Kidney (tissue), 14 donors: ENCODE data around the gene LEMD1. TPM values are rescaled to one million over a fixed set of nuclear protein-coding genes. Genes with fewer than 3 reads are reported as not detected.

Source experiments
- DNase-seq, 5 donors: peaks; one replicate each; pipeline ENCODE4 v3.0.0-alpha.2; 2013 to 2020
- FAIRE-seq: peaks from 2 replicates; lab custom pipeline; 2012; peaks lifted over from hg19 to GRCh38; lab: Jason Lieb, UNC
- H3K27ac ChIP-seq, 2 donors: one replicate each; pipeline ENCODE4 v1.7.0; 2013; ENCODE audit warnings: low read depth in 2 of 2, low read length in 2 of 2, inconsistent platforms in 1 of 2
- H3K27me3 ChIP-seq: one replicate; pipeline ENCODE4 v1.7.1; 2013; ENCODE audit warnings: low read length, inconsistent platforms; ENCODE audit not compliant: control insufficient read depth, insufficient read depth
- H3K36me3 ChIP-seq, 3 donors: one replicate each; pipeline versions ENCODE4 v1.7.0 to v1.7.1; 2013; ENCODE audit warnings: low read length in 3 of 3, control low read depth in 1 of 3, inconsistent platforms in 1 of 3; ENCODE audit not compliant: insufficient read depth in 3 of 3, control insufficient read depth in 2 of 3
- H3K4me1 ChIP-seq, 3 donors: one replicate each; pipeline versions ENCODE4 v1.7.0 to v1.7.1; 2013; ENCODE audit warnings: low read length in 3 of 3, inconsistent platforms in 1 of 3, low read depth in 1 of 3; ENCODE audit not compliant: control insufficient read depth in 2 of 3, insufficient read depth in 2 of 3
- H3K4me3 ChIP-seq, 3 donors: one replicate each; pipeline versions ENCODE4 v1.7.0 to v1.8.1; 2013; ENCODE audit warnings: low read length in 3 of 3, control low read depth in 1 of 3, inconsistent platforms in 1 of 3
- H3K9ac ChIP-seq, 3 donors: one replicate each; pipeline versions ENCODE4 v1.7.0 to v1.7.1; 2013; ENCODE audit warnings: low read length in 3 of 3, control low read depth in 1 of 3, inconsistent platforms in 1 of 3
- H3K9me3 ChIP-seq, 3 donors: one replicate each; pipeline versions ENCODE4 v1.7.0 to v1.7.1; 2013; ENCODE audit warnings: low read length in 3 of 3, control low read depth in 1 of 3, inconsistent platforms in 1 of 3; ENCODE audit not compliant: control insufficient read depth in 2 of 3, insufficient read depth in 1 of 3
- intact Hi-C: fragments of 100-400 bp; cut with DNase I; formaldehyde crosslinking; loops from one replicate; pipeline ENCODE4 v1.11.1; 2022
- polyA plus RNA-seq: library from polyadenylated mRNA; stranded (reverse); fragments of 350-450 nt; fragmentation: Illumina TruSeq; extraction: RNeasy Lipid Tissue Mini Kit (QIAGEN cat#74804); gene quantifications from one replicate; pipeline ENCODE4 v1.2.3, GENCODE V29; 2014; ENCODE audit warnings: low read depth, low replicate concordance; ENCODE audit not compliant: insufficient read depth
- total RNA-seq: library from RNA; stranded (reverse); fragmentation: NEBNext Ultra II Directional; extraction: Animal tissue kit (Norgen Biotek cat#: 25700); gene quantifications from one replicate; pipeline ENCODE4 v1.2.1, GENCODE V29; 2021
- TF ChIP-seq, protein P1 (sequence below): IDR thresholded peaks from 3 replicates; pipeline ENCODE4 v1.5.1; 2012; ENCODE audit warnings: mild to moderate bottlenecking, moderate library complexity, borderline replicate concordance; ENCODE audit not compliant: insufficient read depth; ENCODE audit errors: extremely low read depth
- donor health status: control.
- donor health status: control.
- donor health status: control.
- donor health status: control.
- donor health status: control.
- donor health status: DM: yes; HTN: yes; CAD: no.
- donor health status: Normal renal cell carcinoma (clear cell type).

Gene LEMD1
- total and polyA plus RNA-seq, 2 donors from 2014 or later = 6.5 TPM; not detected in 1

DNA sequence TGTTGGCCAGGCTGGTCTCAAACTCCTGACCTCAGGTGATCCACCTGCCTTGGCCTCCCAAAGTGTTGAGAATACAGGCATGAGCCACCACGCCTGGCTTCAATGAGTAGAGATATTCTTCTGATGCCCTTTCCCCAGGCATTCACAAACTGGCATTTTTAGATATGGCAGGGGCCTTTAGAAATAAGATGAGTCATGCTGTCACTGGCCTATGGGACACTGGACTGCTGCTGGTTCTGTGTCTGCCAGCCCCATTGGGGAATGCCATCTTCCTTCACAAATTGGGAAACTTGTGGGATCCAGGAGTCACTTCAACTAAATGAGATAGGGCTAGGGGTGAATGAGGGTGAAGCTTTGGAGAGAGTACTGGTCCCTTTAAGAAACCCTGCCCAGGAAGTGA, 81.2 kb downstream of the LEMD1 start:
- TF ChIP-seq, protein P1, sequence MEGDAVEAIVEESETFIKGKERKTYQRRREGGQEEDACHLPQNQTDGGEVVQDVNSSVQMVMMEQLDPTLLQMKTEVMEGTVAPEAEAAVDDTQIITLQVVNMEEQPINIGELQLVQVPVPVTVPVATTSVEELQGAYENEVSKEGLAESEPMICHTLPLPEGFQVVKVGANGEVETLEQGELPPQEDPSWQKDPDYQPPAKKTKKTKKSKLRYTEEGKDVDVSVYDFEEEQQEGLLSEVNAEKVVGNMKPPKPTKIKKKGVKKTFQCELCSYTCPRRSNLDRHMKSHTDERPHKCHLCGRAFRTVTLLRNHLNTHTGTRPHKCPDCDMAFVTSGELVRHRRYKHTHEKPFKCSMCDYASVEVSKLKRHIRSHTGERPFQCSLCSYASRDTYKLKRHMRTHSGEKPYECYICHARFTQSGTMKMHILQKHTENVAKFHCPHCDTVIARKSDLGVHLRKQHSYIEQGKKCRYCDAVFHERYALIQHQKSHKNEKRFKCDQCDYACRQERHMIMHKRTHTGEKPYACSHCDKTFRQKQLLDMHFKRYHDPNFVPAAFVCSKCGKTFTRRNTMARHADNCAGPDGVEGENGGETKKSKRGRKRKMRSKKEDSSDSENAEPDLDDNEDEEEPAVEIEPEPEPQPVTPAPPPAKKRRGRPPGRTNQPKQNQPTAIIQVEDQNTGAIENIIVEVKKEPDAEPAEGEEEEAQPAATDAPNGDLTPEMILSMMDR = no peak
- no peak overlapping the region for H3K27ac ChIP-seq
- H3K4me1 ChIP-seq = peaks cover 0 to 7% (median 0%) of the 10 kb centered on the region in 3 donors
- no peaks in the 10 kb centered on the region for H3K36me3 ChIP-seq
- H3K9me3 ChIP-seq = no peaks in the 10 kb centered on the region
- intact Hi-C loops = no loop called here
- DNase-seq (peak in 1 of 5 donors; percentile 4), FAIRE-seq (no peak)
- no peak overlapping the region for H3K4me3 ChIP-seq
- H3K9ac ChIP-seq = no peak overlapping the region
- no peaks in the 10 kb centered on the region for H3K27me3 ChIP-seq

DNA sequence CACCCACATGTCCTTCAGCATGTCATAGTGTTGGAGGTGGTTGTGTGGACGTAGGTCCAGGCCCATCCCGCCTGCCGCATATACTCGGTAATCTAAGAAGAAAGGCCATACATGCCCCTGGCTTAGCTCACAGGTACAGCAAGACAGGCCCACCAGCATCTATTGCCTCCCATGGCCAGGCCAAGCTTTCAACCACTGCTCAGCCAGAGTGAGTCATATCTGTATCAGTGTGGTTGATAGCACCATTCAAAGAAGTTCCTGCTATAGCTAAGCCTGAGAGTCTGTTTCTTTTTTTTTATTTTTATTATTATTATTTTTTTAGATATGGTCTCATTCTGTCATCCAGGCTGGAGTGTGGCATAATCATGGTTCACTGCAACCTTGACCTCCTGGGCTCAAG, 82.1 kb downstream of the LEMD1 start:
- Histone ChIP-seq H3K4me1 (peaks cover 0 to 7% (median 0%) of the 10 kb centered on the region in 3 donors), H3K27me3 (no peaks in the 10 kb centered on the region), H3K36me3 (no peaks in the 10 kb centered on the region), H3K9ac (no peak overlapping the region), H3K4me3 (no peak overlapping the region), H3K27ac (no peak overlapping the region), H3K9me3 (no peaks in the 10 kb centered on the region)
- intact Hi-C loops = no loop called here
- FAIRE-seq (no peak), DNase-seq (peak in 1 of 5 donors; percentile 37)
- TF ChIP-seq, protein P1 = no peak

DNA sequence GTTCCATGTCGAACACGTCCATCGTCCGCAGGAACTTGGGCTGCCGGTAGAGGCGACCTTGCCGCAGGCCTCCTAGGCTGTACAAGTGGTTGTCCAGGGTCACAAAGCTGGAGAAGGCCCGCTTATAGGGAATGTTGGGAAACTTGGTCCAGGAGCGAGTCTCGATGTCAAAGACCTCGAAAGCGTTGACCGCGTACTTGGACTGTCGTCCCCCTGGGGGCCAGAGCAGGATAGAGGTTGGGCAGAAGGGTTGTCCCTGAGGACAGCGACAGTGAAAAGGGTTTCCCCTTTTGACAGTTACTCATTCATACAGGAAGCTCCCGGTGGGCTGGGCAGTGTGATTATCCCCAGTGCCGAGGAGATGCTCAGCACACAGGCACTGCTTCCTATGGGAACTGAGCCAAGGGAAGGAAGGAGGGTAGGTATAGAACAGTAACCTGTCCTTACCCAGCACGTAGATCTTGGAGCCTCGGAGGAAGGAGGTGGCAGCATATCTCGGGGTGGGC, 82.6 kb downstream of the LEMD1 start:
- no peak overlapping the region for H3K9ac ChIP-seq
- intact Hi-C loops = no loop called here

More for the DNA sequence above, 82.6 kb downstream of the LEMD1 start:
- FAIRE-seq = no peak
- Histone ChIP-seq H3K4me1 (peaks cover 0 to 6% (median 0%) of the 10 kb centered on the region in 3 donors), H3K27ac (no peak overlapping the region), H3K4me3 (no peak overlapping the region), H3K36me3 (no peaks in the 10 kb centered on the region), H3K27me3 (no peaks in the 10 kb centered on the region), H3K9me3 (no peaks in the 10 kb centered on the region)
- TF ChIP-seq, protein P1 = no peak
- peak in 1 of 5 donors; percentile 38 for DNase-seq
